Measurements from ENCODE around the gene RPUSD3.

DNA sequence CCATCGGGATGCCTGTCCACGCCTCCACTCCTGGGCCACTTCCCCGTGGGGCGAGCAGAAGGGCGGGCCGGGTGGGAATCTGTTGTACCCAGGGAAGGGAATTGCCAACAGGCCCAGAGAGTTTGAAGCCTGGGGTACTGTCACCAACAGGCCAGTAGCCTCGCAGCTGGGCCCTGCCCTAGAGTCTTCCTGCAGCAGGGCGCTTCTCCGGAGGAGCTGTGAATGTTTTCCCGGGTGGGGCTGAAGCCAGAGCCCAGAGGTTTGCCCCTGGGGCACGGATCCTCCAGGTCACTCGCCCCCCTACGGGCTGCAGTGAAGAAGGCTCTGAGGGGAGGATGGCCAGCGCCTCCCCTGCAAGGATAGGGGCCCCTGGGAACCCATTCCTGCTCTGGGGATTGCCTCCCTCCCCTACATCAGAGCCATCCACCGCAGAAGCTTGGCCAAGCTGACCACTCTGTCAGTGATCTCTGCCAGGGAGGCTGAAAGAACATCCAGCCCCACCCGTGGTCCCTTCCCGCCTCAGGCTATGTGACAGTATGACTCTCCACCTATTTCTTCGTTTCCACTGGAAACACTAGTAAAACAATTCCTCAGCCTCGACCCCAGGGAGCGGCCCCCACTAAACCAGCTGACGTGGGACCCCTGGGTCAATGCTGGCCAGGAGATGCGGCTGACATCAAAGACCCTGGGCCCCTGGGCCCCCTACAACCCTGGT lies 19.4 kb upstream of the RPUSD3 start:
- TF ChIP-seq, protein P1, sequence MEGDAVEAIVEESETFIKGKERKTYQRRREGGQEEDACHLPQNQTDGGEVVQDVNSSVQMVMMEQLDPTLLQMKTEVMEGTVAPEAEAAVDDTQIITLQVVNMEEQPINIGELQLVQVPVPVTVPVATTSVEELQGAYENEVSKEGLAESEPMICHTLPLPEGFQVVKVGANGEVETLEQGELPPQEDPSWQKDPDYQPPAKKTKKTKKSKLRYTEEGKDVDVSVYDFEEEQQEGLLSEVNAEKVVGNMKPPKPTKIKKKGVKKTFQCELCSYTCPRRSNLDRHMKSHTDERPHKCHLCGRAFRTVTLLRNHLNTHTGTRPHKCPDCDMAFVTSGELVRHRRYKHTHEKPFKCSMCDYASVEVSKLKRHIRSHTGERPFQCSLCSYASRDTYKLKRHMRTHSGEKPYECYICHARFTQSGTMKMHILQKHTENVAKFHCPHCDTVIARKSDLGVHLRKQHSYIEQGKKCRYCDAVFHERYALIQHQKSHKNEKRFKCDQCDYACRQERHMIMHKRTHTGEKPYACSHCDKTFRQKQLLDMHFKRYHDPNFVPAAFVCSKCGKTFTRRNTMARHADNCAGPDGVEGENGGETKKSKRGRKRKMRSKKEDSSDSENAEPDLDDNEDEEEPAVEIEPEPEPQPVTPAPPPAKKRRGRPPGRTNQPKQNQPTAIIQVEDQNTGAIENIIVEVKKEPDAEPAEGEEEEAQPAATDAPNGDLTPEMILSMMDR (conservative IDR thresholded peaks at IDR 0.05; ENCODE audit: low read depth, low read length), result no peak
- TF ChIP-seq EZH2 (IDR thresholded peaks at IDR 0.05; ENCODE audit: low read length, unreplicated experiment) (no peak), EZH2phosphoT487 (IDR thresholded peaks at IDR 0.05; ENCODE audit: borderline replicate concordance, low read length) (no peak)

Data from PC-3 (cell line).